Neutrophil (primary cell): ENCODE data around the gene TSPAN9.

Source experiments
- H3K27ac ChIP-seq: fragments of 200-600 bp; sonication (generic); 2 replicates; pipeline ENCODE4 v1.5.1; 2016; ENCODE audit warnings: mild to moderate bottlenecking, moderate library complexity
- H3K27me3 ChIP-seq: fragments of 200-600 bp; sonication (generic); 2 replicates; pipeline ENCODE4 v1.6.0; 2016; ENCODE audit warnings: mild to moderate bottlenecking
- H3K36me3 ChIP-seq: fragments of 200-600 bp; sonication (generic); 2 replicates; pipeline ENCODE4 v1.5.1; 2017
- H3K4me1 ChIP-seq, 2 experiments: fragments of 200-600 bp in 1 of 2; sonication (generic) in 1 of 2; 1 replicate in 1 of 2; 2 replicates in 1 of 2; pipeline versions ENCODE4 v1.5.1 to v1.6.1; 2013 to 2016; ENCODE audit warnings: low read depth in 1 of 2, low read length in 1 of 2, mild to moderate bottlenecking in 1 of 2, moderate library complexity in 1 of 2; ENCODE audit not compliant: control insufficient read depth in 1 of 2, insufficient read depth in 1 of 2
- H3K4me3 ChIP-seq, 2 experiments: fragments of 200-600 bp in 1 of 2; sonication (generic) in 1 of 2; 1 replicate in 1 of 2; 2 replicates in 1 of 2; pipeline ENCODE4 v1.5.1; 2013 to 2016; ENCODE audit warnings: low read depth in 1 of 2, low read length in 1 of 2, mild to moderate bottlenecking in 1 of 2, moderate library complexity in 1 of 2
- H3K9me3 ChIP-seq: fragments of 200-600 bp; sonication (generic); 2 replicates; pipeline ENCODE4 v1.5.1; 2016
- CTCF ChIP-seq: fragments of 200-600 bp; sonication (generic); IDR thresholded peaks from 2 replicates; pipeline ENCODE4 v1.5.1; 2016; ENCODE audit warnings: antibody characterized with exemption

The TSPAN9 gene

GRCh38 chr12:3175238-3175637 is 98.1 kb downstream of the TSPAN9 start:
- Histone ChIP-seq H3K27me3 (peaks cover 42% of the 10 kb centered on the region), H3K9me3 (no peaks in the 10 kb centered on the region), H3K4me1 (no peaks in the 10 kb centered on the region), H3K27ac (no peak overlapping the region), H3K36me3 (no peaks in the 10 kb centered on the region), H3K4me3 (no peak overlapping the region)
- no peak for TF ChIP-seq CTCF

GRCh38 chr12:3176754-3177153 is 99.6 kb downstream of the TSPAN9 start:
- H3K36me3 ChIP-seq = no peaks in the 10 kb centered on the region
- no peak for TF ChIP-seq CTCF
- peaks cover 43% of the 10 kb centered on the region for H3K27me3 ChIP-seq
- H3K4me3 ChIP-seq = no peak overlapping the region
- H3K9me3 ChIP-seq = no peaks in the 10 kb centered on the region
- H3K4me1 ChIP-seq = no peaks in the 10 kb centered on the region
- H3K27ac ChIP-seq = no peak overlapping the region

GRCh38 chr12:3177778-3178425 is 100.7 kb downstream of the TSPAN9 start:
- Histone ChIP-seq H3K4me3 (no peak overlapping the region), H3K27ac (no peak overlapping the region), H3K4me1 (no peaks in the 10 kb centered on the region), H3K36me3 (no peaks in the 10 kb centered on the region), H3K27me3 (peaks cover 35% of the 10 kb centered on the region), H3K9me3 (no peaks in the 10 kb centered on the region)
- no peak for TF ChIP-seq CTCF

GRCh38 chr12:3178671-3179313 is 101.6 kb downstream of the TSPAN9 start:
- Histone ChIP-seq H3K27ac (no peak overlapping the region), H3K9me3 (no peaks in the 10 kb centered on the region), H3K36me3 (no peaks in the 10 kb centered on the region), H3K4me3 (no peak overlapping the region), H3K27me3 (peaks cover 37% of the 10 kb centered on the region), H3K4me1 (no peaks in the 10 kb centered on the region)
- TF ChIP-seq CTCF = no peak

GRCh38 chr12:3179731-3180130 is 102.6 kb downstream of the TSPAN9 start:
- TF ChIP-seq CTCF = no peak
- Histone ChIP-seq H3K4me1 (no peaks in the 10 kb centered on the region), H3K27ac (no peak overlapping the region), H3K4me3 (no peak overlapping the region), H3K9me3 (no peaks in the 10 kb centered on the region), H3K36me3 (no peaks in the 10 kb centered on the region), H3K27me3 (peaks cover 46% of the 10 kb centered on the region)
